ENCODE data around the gene CACNA2D2.

GRCh38 chr3:50490424-50490823 is 13.0 kb downstream of the CACNA2D2 start:
- TF ChIP-seq JUND (IDR thresholded peaks at IDR 0.05) = no peak
- no peak for TF ChIP-seq REST (IDR thresholded peaks at IDR 0.05)
- no peak for TF ChIP-seq CTCF (IDR thresholded peaks at IDR 0.05; ENCODE audit: low read depth, low read length, missing input control)

Data from liver (tissue), 3 donors.